HUDEP-2 (cell line): ENCODE results near the gene FERMT3.
A peak's percentile ranks its signal among the peaks of the same experiment; 100 is the strongest.
"Not testable (repeated sequence)": the region's sequence is repeated elsewhere in the genome, so short reads cannot be mapped to it uniquely, and the experiment has no call there.

ENCODE experiments used
- DNase-seq, 76 experiments: peaks; one replicate each; lab custom pipeline; 2025; ENCODE audit not compliant: unreplicated experiment in 76 of 76; lab: John Stamatoyannopoulos, UW

The FERMT3 gene

GRCh38 chr11:64206457-64207255 is at the start of gene FERMT3:
FERMT3 (plus strand) TSS chr11:64206721; CDS start chr11:64207365, 644 bp downstream.
- peak in 68 of 76 experiments; percentile 20 to 81 (median 65) for DNase-seq

- DNase-seq, result no peak
Measured at GRCh38 chr11:64157631-64158394, 48.7 kb upstream of the FERMT3 start.

GRCh38 chr11:64161037-64161436 is 45.5 kb upstream of the FERMT3 start:
- DNase-seq, result no peak

- DNase-seq, result not testable (repeated sequence)
Measured at GRCh38 chr11:64162769-64163168, 43.8 kb upstream of the FERMT3 start.

GRCh38 chr11:64163951-64164350 is 42.6 kb upstream of the FERMT3 start:
- no peak for DNase-seq

GRCh38 chr11:64164392-64165312 is 41.9 kb upstream of the FERMT3 start:
- DNase-seq, result peak in 12 of 76 experiments; percentile 3 to 45 (median 17)

GRCh38 chr11:64165481-64165841 is 41.1 kb upstream of the FERMT3 start:
- peak in 15 of 76 experiments; percentile 14 to 52 (median 34) for DNase-seq

- DNase-seq, result peak in 72 of 76 experiments; percentile 23 to 89 (median 80)
Measured at GRCh38 chr11:64165842-64166635, 40.5 kb upstream of the FERMT3 start, which contains the start of gene MACROD1. MACROD1 (minus strand) TSS chr11:64166113; CDS start chr11:64165994, 119 bp downstream.

GRCh38 chr11:64170419-64170818 is 36.1 kb upstream of the FERMT3 start:
- DNase-seq, result no peak

- no peak for DNase-seq
Measured at GRCh38 chr11:64173616-64174355, 32.7 kb upstream of the FERMT3 start.

- DNase-seq, result no peak
Measured at GRCh38 chr11:64176751-64177150, 29.8 kb upstream of the FERMT3 start.

- DNase-seq, result no peak
Measured at GRCh38 chr11:64178203-64178602, 28.3 kb upstream of the FERMT3 start.

GRCh38 chr11:64178951-64179639 is 27.4 kb upstream of the FERMT3 start:
- DNase-seq, result no peak

- no peak for DNase-seq
Measured at GRCh38 chr11:64180891-64181290, 25.6 kb upstream of the FERMT3 start.

- DNase-seq, result peak in 71 of 76 experiments; percentile 30 to 89 (median 73)
Measured at GRCh38 chr11:64181506-64182411, 24.8 kb upstream of the FERMT3 start.

- no peak for DNase-seq
Measured at GRCh38 chr11:64183890-64184289, 22.6 kb upstream of the FERMT3 start.

GRCh38 chr11:64185175-64185692 is 21.3 kb upstream of the FERMT3 start:
- DNase-seq, result peak in 59 of 76 experiments; percentile 42 to 95 (median 73)
